Lower leg skin (tissue), 4 donors: ENCODE results near the gene CAB39. TPM values are rescaled to one million over a fixed set of nuclear protein-coding genes. Genes with fewer than 3 reads are reported as not detected.

ENCODE experiments used
- DNase-seq, 2 donors: peaks; one replicate each; pipeline ENCODE4 v3.0.0-alpha.2; 2019; ENCODE audit warnings: low spot score in 2 of 2
- H3K4me3 ChIP-seq: fragments of 200-600 bp; sonication (generic); 2 replicates; pipeline ENCODE4 v1.5.1; 2017; ENCODE audit warnings: mild to moderate bottlenecking, low read depth; ENCODE audit not compliant: poor library complexity, severe bottlenecking
- POLR2A ChIP-seq, 2 donors: fragments of 450-650 bp; IDR thresholded peaks; one replicate each; pipeline ENCODE4 v1.6.1; 2016 to 2017; ENCODE audit warnings: antibody characterized with exemption in 2 of 2, mild to moderate bottlenecking in 1 of 2, moderate library complexity in 1 of 2
- whole genome bisulfite sequencing, 2 donors: methylation state at CpG; one replicate each; pipeline ENCODE4 v1.1.5; 2018; 5-methylcytosine and 5-hydroxymethylcytosine counted together
- intact Hi-C: fragments of 100-400 bp; cut with DNase I; formaldehyde crosslinking; loops from one replicate; pipeline ENCODE4 v1.15.0; 2023; ENCODE audit warnings: low total_unique reads
- total RNA-seq, 4 donors: library from RNA; depleted of rRNA; stranded (reverse); fragments of >200 nt; gene quantifications; one replicate each; pipeline ENCODE4 v1.1.0, GENCODE V29; 2016
- TF ChIP-seq, protein P1 (sequence below), 3 donors: fragments of 450-650 bp; IDR thresholded peaks; one replicate each; pipeline ENCODE4 v1.5.1; 2016; ENCODE audit warnings: antibody characterized with exemption in 3 of 3, mild to moderate bottlenecking in 3 of 3, moderate library complexity in 2 of 3

The CAB39 gene
- total RNA-seq, 4 donors from 2014 or later = 65.5 to 74.7 (median 70.4) TPM

DNA sequence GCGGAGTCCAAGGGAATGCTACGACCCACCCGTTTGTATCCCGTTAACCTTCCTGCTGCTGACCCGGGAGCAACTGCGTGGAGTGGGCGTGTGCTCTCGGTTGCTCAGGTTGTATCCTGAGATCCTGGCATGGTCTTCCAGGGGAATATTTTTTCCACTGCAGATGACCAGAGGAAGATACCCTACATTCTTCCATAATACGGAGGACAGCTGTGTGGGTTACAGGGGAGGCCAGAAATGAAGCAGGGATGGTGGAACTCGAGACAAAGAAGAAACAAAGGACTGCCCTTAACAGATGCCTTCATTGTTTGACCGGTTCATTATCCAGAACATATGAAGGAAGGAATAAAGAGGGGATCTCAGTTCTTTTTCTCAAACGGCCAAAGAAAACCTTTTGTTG is 39.8 kb upstream of the CAB39 start:
- TF ChIP-seq, protein P1, sequence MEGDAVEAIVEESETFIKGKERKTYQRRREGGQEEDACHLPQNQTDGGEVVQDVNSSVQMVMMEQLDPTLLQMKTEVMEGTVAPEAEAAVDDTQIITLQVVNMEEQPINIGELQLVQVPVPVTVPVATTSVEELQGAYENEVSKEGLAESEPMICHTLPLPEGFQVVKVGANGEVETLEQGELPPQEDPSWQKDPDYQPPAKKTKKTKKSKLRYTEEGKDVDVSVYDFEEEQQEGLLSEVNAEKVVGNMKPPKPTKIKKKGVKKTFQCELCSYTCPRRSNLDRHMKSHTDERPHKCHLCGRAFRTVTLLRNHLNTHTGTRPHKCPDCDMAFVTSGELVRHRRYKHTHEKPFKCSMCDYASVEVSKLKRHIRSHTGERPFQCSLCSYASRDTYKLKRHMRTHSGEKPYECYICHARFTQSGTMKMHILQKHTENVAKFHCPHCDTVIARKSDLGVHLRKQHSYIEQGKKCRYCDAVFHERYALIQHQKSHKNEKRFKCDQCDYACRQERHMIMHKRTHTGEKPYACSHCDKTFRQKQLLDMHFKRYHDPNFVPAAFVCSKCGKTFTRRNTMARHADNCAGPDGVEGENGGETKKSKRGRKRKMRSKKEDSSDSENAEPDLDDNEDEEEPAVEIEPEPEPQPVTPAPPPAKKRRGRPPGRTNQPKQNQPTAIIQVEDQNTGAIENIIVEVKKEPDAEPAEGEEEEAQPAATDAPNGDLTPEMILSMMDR (IDR thresholded peaks at IDR 0.05) = no peak
- TF ChIP-seq POLR2A (IDR thresholded peaks at IDR 0.05) = no peak
- DNase-seq = no peak
- intact Hi-C loops = no loop called here
- WGBS, 2 donors = 85 to 90% methylated on average over 12 of the region's 12 CpGs
- no peak overlapping the region for H3K4me3 ChIP-seq

DNA sequence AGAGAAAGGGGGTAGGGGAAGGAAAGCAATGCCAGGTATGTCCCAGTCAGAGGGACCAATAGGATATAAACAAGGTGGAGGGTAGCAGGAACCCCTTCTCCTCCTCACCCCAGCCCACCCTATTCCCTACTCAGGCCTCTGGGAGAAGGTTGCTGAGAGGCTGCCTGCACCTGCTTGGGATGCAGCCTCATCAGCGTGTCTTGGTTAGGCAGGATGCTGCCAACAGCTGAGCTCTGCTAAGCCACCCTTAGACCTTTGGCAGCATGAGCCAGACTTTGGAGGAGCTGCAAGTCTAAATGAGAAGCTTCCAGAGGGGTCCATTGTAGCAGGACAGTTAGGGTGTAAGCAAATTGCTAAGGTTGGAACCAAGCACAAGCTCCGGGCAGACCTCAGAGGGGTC is 38.2 kb upstream of the CAB39 start:
- no peak for DNase-seq
- TF ChIP-seq, protein P1 (IDR thresholded peaks at IDR 0.05) = no peak
- TF ChIP-seq POLR2A (IDR thresholded peaks at IDR 0.05) = no peak
- H3K4me3 ChIP-seq = no peak overlapping the region
- 85 to 91% methylated on average over 2 of the region's 2 CpGs for WGBS, 2 donors
- intact Hi-C loops = no loop called here

DNA sequence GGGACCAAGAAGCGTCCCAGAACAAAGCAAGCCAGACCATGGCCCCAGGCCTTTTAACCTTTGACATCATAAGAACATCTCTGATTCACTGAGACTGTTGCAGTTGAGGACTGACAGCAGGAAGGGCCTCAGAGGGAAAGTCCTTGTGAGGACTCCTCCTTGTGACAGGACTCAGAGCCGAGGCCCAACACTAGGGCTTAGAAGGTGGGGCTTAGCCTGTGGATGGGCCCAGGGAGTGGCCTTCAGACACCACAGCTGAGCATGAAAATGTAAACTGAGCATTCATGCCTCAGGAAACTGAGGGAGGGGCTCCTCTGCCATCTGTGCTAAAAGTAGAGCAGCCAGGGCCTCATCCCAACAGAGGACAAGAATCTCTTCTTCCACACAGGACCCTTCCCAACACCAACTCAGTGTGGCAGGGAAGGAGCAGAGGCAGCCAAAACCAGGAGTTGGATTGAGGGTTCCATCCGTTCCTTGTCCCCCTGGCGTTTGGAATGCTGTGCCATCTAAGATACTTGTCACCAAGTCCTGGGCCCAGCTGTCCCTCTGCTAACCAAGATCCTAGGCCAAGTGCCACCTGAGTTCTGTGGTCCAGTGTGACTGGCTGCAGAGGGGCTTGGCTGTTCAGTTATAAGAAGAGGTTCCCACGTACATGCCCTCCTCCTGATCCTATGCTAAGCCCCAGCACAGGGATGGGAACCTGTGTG is 37.5 kb upstream of the CAB39 start:
- intact Hi-C loops = no loop called here
- 72 to 91% methylated on average over 5 of the region's 5 CpGs for WGBS, 2 donors
- H3K4me3 ChIP-seq = no peak overlapping the region
- TF ChIP-seq POLR2A (IDR thresholded peaks at IDR 0.05) = no peak
- TF ChIP-seq, protein P1 (IDR thresholded peaks at IDR 0.05) = no peak
- no peak for DNase-seq

DNA sequence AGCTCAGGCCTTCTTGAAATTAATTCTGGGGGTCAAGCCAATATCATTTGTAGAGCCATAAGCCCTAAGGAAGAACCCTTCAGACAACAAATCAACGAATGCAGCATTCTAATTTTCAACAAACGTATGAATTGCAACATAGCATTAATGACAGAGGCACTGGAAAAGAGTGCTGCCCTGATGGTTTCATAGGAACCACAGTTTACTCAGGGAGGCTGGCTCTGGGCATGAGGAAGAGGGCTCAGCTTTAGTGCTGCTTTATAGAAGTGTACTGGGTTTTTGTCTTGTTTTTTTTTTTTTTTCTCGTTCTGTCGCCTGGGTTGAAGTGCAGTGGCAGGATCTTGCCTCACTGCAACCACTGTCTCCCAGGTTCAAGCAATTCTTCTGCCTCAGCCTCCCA is 36.1 kb upstream of the CAB39 start:
- WGBS, 2 donors = 82 to 93% methylated on average over 4 of the region's 4 CpGs
- no peak overlapping the region for H3K4me3 ChIP-seq
- intact Hi-C loops = no loop called here
- TF ChIP-seq POLR2A (IDR thresholded peaks at IDR 0.05) = no peak
- TF ChIP-seq, protein P1 (IDR thresholded peaks at IDR 0.05) = no peak
- DNase-seq = no peak

DNA sequence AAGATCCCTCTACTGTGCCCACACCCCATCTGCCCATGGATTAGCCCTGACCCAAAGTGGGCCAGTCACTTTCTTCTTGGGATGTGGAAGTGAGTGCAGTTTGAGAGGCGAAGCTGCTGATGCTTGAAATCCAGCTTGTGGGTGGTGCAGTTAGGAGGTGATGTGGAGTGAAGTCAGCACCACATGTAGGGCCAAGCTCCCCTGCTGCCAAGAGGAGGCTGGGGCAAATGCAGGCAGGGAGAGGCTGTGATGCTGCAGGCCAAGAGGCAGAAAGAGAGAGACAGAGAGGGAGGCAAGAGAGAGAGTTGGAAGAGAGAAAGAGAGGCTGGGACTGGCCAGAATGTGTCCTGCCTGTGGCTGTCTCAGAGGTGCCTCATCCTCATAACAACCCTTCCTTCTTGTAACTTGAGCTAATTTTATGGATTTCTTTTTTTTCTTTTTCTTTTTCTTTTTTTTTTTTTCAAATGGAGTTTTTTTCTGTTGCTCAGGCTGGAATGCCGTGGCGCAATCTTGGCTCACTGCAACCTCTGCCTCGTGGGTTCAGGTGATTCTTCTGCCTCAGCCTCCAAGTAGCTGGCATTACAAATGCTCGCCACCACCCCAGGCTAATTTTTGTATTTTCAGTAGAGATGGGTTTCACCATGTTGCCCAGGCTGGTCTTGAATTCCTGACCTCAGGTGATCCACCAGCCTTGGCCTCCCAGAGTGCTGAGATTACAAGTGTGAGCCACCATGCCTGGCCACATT is 35.3 kb upstream of the CAB39 start:
- no peak for TF ChIP-seq POLR2A (IDR thresholded peaks at IDR 0.05)
- TF ChIP-seq, protein P1 (IDR thresholded peaks at IDR 0.05) = no peak
- intact Hi-C loops = no loop called here
- DNase-seq = no peak
- no peak overlapping the region for H3K4me3 ChIP-seq
- WGBS, 2 donors = 80 to 89% methylated on average over 5 of the region's 5 CpGs
